Ishikawa (cell line): ENCODE measurements around the gene RITA1.

Experiments
- CREB1 ChIP-seq: IDR thresholded peaks from 2 replicates; pipeline ENCODE4 v1.6.1; 2012; ENCODE audit warnings: low read depth
- EP300 ChIP-seq: IDR thresholded peaks from 2 replicates; pipeline ENCODE4 v1.6.1; 2012; ENCODE audit warnings: borderline replicate concordance
- MAX ChIP-seq: IDR thresholded peaks from 2 replicates; pipeline ENCODE4 v1.6.1; 2012
- REST ChIP-seq: IDR thresholded peaks from 2 replicates; pipeline ENCODE4 v1.6.1; 2012; ENCODE audit warnings: low read depth, mild to moderate bottlenecking
- TAF1 ChIP-seq: IDR thresholded peaks from 2 replicates; pipeline ENCODE4 v1.6.1; 2012; ENCODE audit warnings: low read depth, mild to moderate bottlenecking

GRCh38 chr12:113196990-113197389 is 11.5 kb downstream of the RITA1 start:
- TF ChIP-seq EP300 (no peak), CREB1 (no peak), REST (no peak), TAF1 (no peak), MAX (no peak)
